Breast epithelium (tissue), 3 donors: ENCODE results near the gene NUMB.

Experiments
- POLR2AphosphoS5 ChIP-seq, 3 donors: sonication (generic); formaldehyde crosslinking; IDR thresholded peaks; one replicate each; pipeline ENCODE4 v1.6.1; 2017; ENCODE audit warnings: antibody characterized with exemption in 3 of 3
- TF ChIP-seq, protein P1 (sequence below), 3 donors: fragments of 450-650 bp; IDR thresholded peaks; one replicate each; pipeline ENCODE4 v1.5.1; 2016 to 2017; ENCODE audit warnings: antibody characterized with exemption in 3 of 3, mild to moderate bottlenecking in 3 of 3, moderate library complexity in 3 of 3

DNA sequence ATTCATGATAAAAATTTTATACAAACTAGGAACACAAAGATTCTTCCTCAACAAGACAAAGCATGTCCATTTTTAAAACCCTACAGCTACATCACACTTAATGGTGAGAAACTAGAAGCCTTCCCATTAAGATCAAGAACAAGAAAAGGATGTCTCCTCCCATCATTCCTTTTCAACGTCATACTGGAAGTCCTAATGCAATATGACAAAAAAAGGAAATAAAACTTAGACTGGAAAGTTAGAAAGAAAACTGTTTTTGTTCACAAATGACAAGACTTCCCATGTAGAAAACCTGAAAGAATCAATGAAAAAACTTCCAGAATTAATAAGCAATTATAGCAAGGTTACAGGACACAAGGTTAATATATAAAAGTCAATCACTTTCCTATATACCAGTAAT, 82.5 kb downstream of the NUMB start:
- TF ChIP-seq, protein P1, sequence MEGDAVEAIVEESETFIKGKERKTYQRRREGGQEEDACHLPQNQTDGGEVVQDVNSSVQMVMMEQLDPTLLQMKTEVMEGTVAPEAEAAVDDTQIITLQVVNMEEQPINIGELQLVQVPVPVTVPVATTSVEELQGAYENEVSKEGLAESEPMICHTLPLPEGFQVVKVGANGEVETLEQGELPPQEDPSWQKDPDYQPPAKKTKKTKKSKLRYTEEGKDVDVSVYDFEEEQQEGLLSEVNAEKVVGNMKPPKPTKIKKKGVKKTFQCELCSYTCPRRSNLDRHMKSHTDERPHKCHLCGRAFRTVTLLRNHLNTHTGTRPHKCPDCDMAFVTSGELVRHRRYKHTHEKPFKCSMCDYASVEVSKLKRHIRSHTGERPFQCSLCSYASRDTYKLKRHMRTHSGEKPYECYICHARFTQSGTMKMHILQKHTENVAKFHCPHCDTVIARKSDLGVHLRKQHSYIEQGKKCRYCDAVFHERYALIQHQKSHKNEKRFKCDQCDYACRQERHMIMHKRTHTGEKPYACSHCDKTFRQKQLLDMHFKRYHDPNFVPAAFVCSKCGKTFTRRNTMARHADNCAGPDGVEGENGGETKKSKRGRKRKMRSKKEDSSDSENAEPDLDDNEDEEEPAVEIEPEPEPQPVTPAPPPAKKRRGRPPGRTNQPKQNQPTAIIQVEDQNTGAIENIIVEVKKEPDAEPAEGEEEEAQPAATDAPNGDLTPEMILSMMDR (IDR thresholded peaks at IDR 0.05), result no peak
- TF ChIP-seq POLR2AphosphoS5 (IDR thresholded peaks at IDR 0.05), result no peak
